ENCODE measurements around the gene OPA1. TPM values are rescaled to one million over a fixed set of nuclear protein-coding genes. Genes with fewer than 3 reads are reported as not detected.

The OPA1 gene
- total RNA-seq, 2 experiments from 2014 or later, result 94.9 to 115 TPM

GRCh38 chr3:193711964-193712598 lies 119.1 kb downstream of the OPA1 start:
- ATAC-seq (no peak), DNase-seq (no peak)
- Mint-ChIP-seq H3K27me3 (no peaks in the 10 kb centered on the region), H3K9me3 (ENCODE audit: low read depth) (peaks cover 6% of the 10 kb centered on the region), H3K27ac (no peak overlapping the region), H3K4me3 (no peak overlapping the region), H3K4me1 (peaks cover 6% of the 10 kb centered on the region), H3K36me3 (ENCODE audit: low read depth) (peaks cover 3% of the 10 kb centered on the region)
- intact Hi-C loops (cut with DNase I, micrococcal nuclease), result no loop called here
- POLR2A ChIA-PET, result no interaction called here
- CTCF ChIA-PET, result interaction anchor here (0.9 to 1.1 kb wide), 2 partner anchors 9 to 1375 kb away, joined by 3 to 4 read pairs; no protein-coding TSS in a partner anchor

GRCh38 chr3:193712938-193713337 lies 119.9 kb downstream of the OPA1 start:
- POLR2A ChIA-PET, result no interaction called here
- DNase-seq, result no peak
- Mint-ChIP-seq H3K4me1 (peaks cover 6% of the 10 kb centered on the region), H3K9me3 (ENCODE audit: low read depth) (peaks cover 6% of the 10 kb centered on the region), H3K27ac (no peak overlapping the region), H3K36me3 (ENCODE audit: low read depth) (peaks cover 3% of the 10 kb centered on the region), H3K27me3 (no peaks in the 10 kb centered on the region), H3K4me3 (no peak overlapping the region)
- CTCF ChIA-PET, result interaction anchor here (0.9 kb wide), 1 partner anchor 1376 kb away, joined by 3 read pairs; no protein-coding TSS in a partner anchor
- ATAC-seq, result no peak
- intact Hi-C loops (cut with DNase I, micrococcal nuclease), result no loop called here

- no peak for ATAC-seq
- ChIA-PET POLR2A (interaction anchor here (0.6 kb wide), 1 partner anchor 54 kb away, joined by 3 read pairs; no protein-coding TSS in a partner anchor), CTCF (interaction anchor here (0.6 kb wide), 1 partner anchor 446 kb away, joined by 3 read pairs; no protein-coding TSS in a partner anchor)
- Mint-ChIP-seq H3K36me3 (ENCODE audit: low read depth) (peaks cover 3% of the 10 kb centered on the region), H3K27me3 (no peaks in the 10 kb centered on the region), H3K4me1 (peaks cover 6% of the 10 kb centered on the region), H3K9me3 (ENCODE audit: low read depth) (peaks cover 6% of the 10 kb centered on the region), H3K27ac (no peak overlapping the region), H3K4me3 (no peak overlapping the region)
- DNase-seq, result no peak
- intact Hi-C loops (cut with DNase I, micrococcal nuclease), result no loop called here
Measured at GRCh38 chr3:193714523-193715137, 121.6 kb downstream of the OPA1 start.

- ChIA-PET POLR2A (no interaction called here), CTCF (no interaction called here)
- Mint-ChIP-seq H3K9me3 (ENCODE audit: low read depth) (peaks cover 6% of the 10 kb centered on the region), H3K27ac (no peak overlapping the region), H3K27me3 (no peaks in the 10 kb centered on the region), H3K4me1 (peaks cover 6% of the 10 kb centered on the region), H3K4me3 (no peak overlapping the region), H3K36me3 (ENCODE audit: low read depth) (peaks cover 3% of the 10 kb centered on the region)
- ATAC-seq, result no peak
- DNase-seq, result no peak
- intact Hi-C loops (cut with DNase I, micrococcal nuclease), result no loop called here
Measured at GRCh38 chr3:193716150-193716549, 123.1 kb downstream of the OPA1 start.

GRCh38 chr3:193719735-193720134 lies 126.7 kb downstream of the OPA1 start:
- Mint-ChIP-seq H3K4me3 (no peak overlapping the region), H3K4me1 (peaks cover 6% of the 10 kb centered on the region), H3K9me3 (ENCODE audit: low read depth) (peaks cover 6% of the 10 kb centered on the region), H3K27me3 (peaks cover 5% of the 10 kb centered on the region), H3K36me3 (ENCODE audit: low read depth) (peaks cover 3% of the 10 kb centered on the region), H3K27ac (no peak overlapping the region)
- POLR2A ChIA-PET, result no interaction called here
- ATAC-seq, result no peak
- intact Hi-C loops (cut with DNase I, micrococcal nuclease), result no loop called here
- CTCF ChIA-PET, result no interaction called here
- DNase-seq, result no peak

- intact Hi-C loops (cut with DNase I, micrococcal nuclease), result no loop called here
- ChIA-PET CTCF (no interaction called here), POLR2A (no interaction called here)
- peaks cover 6% of the 10 kb centered on the region for H3K9me3 Mint-ChIP-seq (ENCODE audit: low read depth)
- DNase-seq (no peak), ATAC-seq (no peak)
- H3K27ac Mint-ChIP-seq, result no peak overlapping the region
- H3K36me3 Mint-ChIP-seq (ENCODE audit: low read depth), result peaks cover 3% of the 10 kb centered on the region
- no peak overlapping the region for H3K4me3 Mint-ChIP-seq
- H3K4me1 Mint-ChIP-seq, result peaks cover 6% of the 10 kb centered on the region
- peaks cover 5% of the 10 kb centered on the region for H3K27me3 Mint-ChIP-seq
Measured at GRCh38 chr3:193720169-193720568, 127.2 kb downstream of the OPA1 start.

GRCh38 chr3:193722566-193722965 lies 129.6 kb downstream of the OPA1 start:
- Mint-ChIP-seq H3K4me3 (no peak overlapping the region), H3K27me3 (peaks cover 5% of the 10 kb centered on the region), H3K9me3 (ENCODE audit: low read depth) (no peaks in the 10 kb centered on the region), H3K27ac (no peak overlapping the region), H3K36me3 (ENCODE audit: low read depth) (no peaks in the 10 kb centered on the region), H3K4me1 (no peaks in the 10 kb centered on the region)
- intact Hi-C loops (cut with DNase I, micrococcal nuclease), result no loop called here
- POLR2A ChIA-PET, result interaction anchor here (0.6 kb wide), 1 partner anchor 1047 kb away, joined by 3 read pairs; no protein-coding TSS in a partner anchor
- CTCF ChIA-PET, result no interaction called here
- ATAC-seq (no peak), DNase-seq (no peak)

GRCh38 chr3:193727089-193727488 lies 134.1 kb downstream of the OPA1 start:
- ATAC-seq (no peak), DNase-seq (no peak)
- no peaks in the 10 kb centered on the region for H3K9me3 Mint-ChIP-seq (ENCODE audit: low read depth)
- no peak overlapping the region for H3K4me3 Mint-ChIP-seq
- no peaks in the 10 kb centered on the region for H3K4me1 Mint-ChIP-seq
- H3K27ac Mint-ChIP-seq, result no peak overlapping the region
- intact Hi-C loops (cut with DNase I, micrococcal nuclease), result no loop called here
- ChIA-PET POLR2A (interaction anchor here (0.6 kb wide), 1 partner anchor 526 kb away, joined by 3 read pairs; no protein-coding TSS in a partner anchor), CTCF (interaction anchor here (1.1 kb wide), 1 partner anchor 18 kb away, joined by 3 read pairs; no protein-coding TSS in a partner anchor)
- H3K27me3 Mint-ChIP-seq, result peaks cover 5% of the 10 kb centered on the region
- no peaks in the 10 kb centered on the region for H3K36me3 Mint-ChIP-seq (ENCODE audit: low read depth)

- no peaks in the 10 kb centered on the region for H3K9me3 Mint-ChIP-seq (ENCODE audit: low read depth)
- POLR2A ChIA-PET, result no interaction called here
- CTCF ChIA-PET, result no interaction called here
Measured at GRCh38 chr3:193728429-193729087, 135.6 kb downstream of the OPA1 start.

GRCh38 chr3:193729088-193729465 lies 136.1 kb downstream of the OPA1 start:
- POLR2A ChIA-PET, result no interaction called here
- no peak overlapping the region for H3K27ac Mint-ChIP-seq
- H3K4me3 Mint-ChIP-seq, result no peak overlapping the region
- DNase-seq (no peak), ATAC-seq (no peak)
- CTCF ChIA-PET, result no interaction called here
- H3K9me3 Mint-ChIP-seq (ENCODE audit: low read depth), result no peaks in the 10 kb centered on the region
- no peaks in the 10 kb centered on the region for H3K27me3 Mint-ChIP-seq
- no peaks in the 10 kb centered on the region for H3K36me3 Mint-ChIP-seq (ENCODE audit: low read depth)
- no peaks in the 10 kb centered on the region for H3K4me1 Mint-ChIP-seq
- intact Hi-C loops (cut with DNase I, micrococcal nuclease), result no loop called here

More at GRCh38 chr3:193728429-193729087, 135.6 kb downstream of the OPA1 start:
- Mint-ChIP-seq H3K36me3 (ENCODE audit: low read depth) (no peaks in the 10 kb centered on the region), H3K4me3 (no peak overlapping the region), H3K4me1 (no peaks in the 10 kb centered on the region), H3K27me3 (no peaks in the 10 kb centered on the region), H3K27ac (no peak overlapping the region)
- no peak for DNase-seq
- intact Hi-C loops (cut with DNase I, micrococcal nuclease), result no loop called here
- no peak for ATAC-seq

- H3K27ac Mint-ChIP-seq, result no peak overlapping the region
- DNase-seq (no peak), ATAC-seq (no peak)
- no peak overlapping the region for H3K4me3 Mint-ChIP-seq
- H3K9me3 Mint-ChIP-seq (ENCODE audit: low read depth), result no peaks in the 10 kb centered on the region
- CTCF ChIA-PET, result no interaction called here
- H3K36me3 Mint-ChIP-seq (ENCODE audit: low read depth), result no peaks in the 10 kb centered on the region
- H3K27me3 Mint-ChIP-seq, result no peaks in the 10 kb centered on the region
- POLR2A ChIA-PET, result no interaction called here
- no peaks in the 10 kb centered on the region for H3K4me1 Mint-ChIP-seq
- intact Hi-C loops (cut with DNase I, micrococcal nuclease), result no loop called here
Measured at GRCh38 chr3:193729601-193730000, 136.6 kb downstream of the OPA1 start.

- CTCF ChIA-PET, result interaction anchor here (0.6 kb wide), 1 partner anchor 602 kb away, joined by 3 read pairs; no protein-coding TSS in a partner anchor
- POLR2A ChIA-PET, result no interaction called here
Measured at GRCh38 chr3:193730511-193730910, 137.5 kb downstream of the OPA1 start.

More at GRCh38 chr3:193730511-193730910, 137.5 kb downstream of the OPA1 start:
- Mint-ChIP-seq H3K9me3 (ENCODE audit: low read depth) (no peaks in the 10 kb centered on the region), H3K36me3 (ENCODE audit: low read depth) (no peaks in the 10 kb centered on the region), H3K4me1 (no peaks in the 10 kb centered on the region), H3K4me3 (no peak overlapping the region), H3K27ac (no peak overlapping the region), H3K27me3 (no peaks in the 10 kb centered on the region)
- ATAC-seq, result no peak
- intact Hi-C loops (cut with DNase I, micrococcal nuclease), result no loop called here
- no peak for DNase-seq

Data from activated CD4-positive, alpha-beta T cell treated with anti-CD3 and anti-CD28 coated beads for 36 hours (primary cell).